ENCODE results near the gene TEX54. TPM values are rescaled to one million over a fixed set of nuclear protein-coding genes. Genes with fewer than 3 reads are reported as not detected.

The TEX54 gene
- total and polyA plus RNA-seq, 2 of the 13 experiments (the other 11 are each of a cell fraction or from before 2014, with no cell fraction given), result not detected

GRCh38 chr11:62839050-62839945, 6.7 kb upstream of the TEX54 start, which contains the start of gene WDR74 (continued):
- TF ChIP-seq ZBTB38 (CRISPR knock-in tag; IDR thresholded peaks at IDR 0.05) (peak; percentile 91), ZNF276 (CRISPR knock-in tag; IDR thresholded peaks at IDR 0.05; ENCODE audit: low read depth) (no peak; the same call in none of the 2 replicates), E2F2 (CRISPR knock-in tag; IDR thresholded peaks at IDR 0.05; ENCODE audit: borderline replicate concordance) (no peak), TGIF2 (CRISPR knock-in tag; IDR thresholded peaks at IDR 0.05) (peak; percentile 97), RFXAP (CRISPR knock-in tag; IDR thresholded peaks at IDR 0.05; ENCODE audit: borderline replicate concordance) (peak; percentile 89; the same call in 1 of the 2 replicates), ZNF207 (IDR thresholded peaks at IDR 0.05; ENCODE audit: borderline replicate concordance) (no peak), ZNF260 (CRISPR knock-in tag; IDR thresholded peaks at IDR 0.05; ENCODE audit: borderline replicate concordance, low read depth) (no peak), GFI1 (CRISPR knock-in tag; IDR thresholded peaks at IDR 0.05; ENCODE audit: borderline replicate concordance) (no peak), DPF2 (CRISPR knock-in tag; IDR thresholded peaks at IDR 0.05; ENCODE audit: borderline replicate concordance, low read depth) (no peak), ZNF737 (CRISPR knock-in tag; IDR thresholded peaks at IDR 0.05; ENCODE audit: borderline replicate concordance) (no peak), ZNF180 (CRISPR knock-in tag; IDR thresholded peaks at IDR 0.05; ENCODE audit: borderline replicate concordance, low read depth) (no peak), PRPF4 (IDR thresholded peaks at IDR 0.05; ENCODE audit: low read depth, low read length, poor library complexity, severe bottlenecking) (no peak), ZNF441 (CRISPR knock-in tag; IDR thresholded peaks at IDR 0.05; ENCODE audit: borderline replicate concordance) (no peak), DNMT1 (CRISPR knock-in tag; IDR thresholded peaks at IDR 0.05) (no peak), CHCHD3 (CRISPR knock-in tag; IDR thresholded peaks at IDR 0.05) (0 out of 2 replicates have a peak, but pooled peaks have one; percentile 62), MATR3 (CRISPR knock-in tag; IDR thresholded peaks at IDR 0.05) (no peak), SETDB1 (CRISPR knock-in tag; IDR thresholded peaks at IDR 0.05; ENCODE audit: borderline replicate concordance) (no peak), MYNN (CRISPR knock-in tag; IDR thresholded peaks at IDR 0.05; ENCODE audit: low read depth) (peak; percentile 58; the same call in 1 of the 2 replicates), ZNF883 (CRISPR knock-in tag; IDR thresholded peaks at IDR 0.05; ENCODE audit: not compliant biosample characterization) (no peak), ATRX (CRISPR knock-in tag; IDR thresholded peaks at IDR 0.05; ENCODE audit: borderline replicate concordance) (no peak), PHF20 (CRISPR knock-in tag; IDR thresholded peaks at IDR 0.05) (peak; percentile 96), ZNF691 (CRISPR knock-in tag; IDR thresholded peaks at IDR 0.05; ENCODE audit: borderline replicate concordance, low read depth) (0 out of 2 replicates have a peak, but pooled peaks have one; percentile 65), ZNF713 (CRISPR knock-in tag; IDR thresholded peaks at IDR 0.05) (0 out of 2 replicates have a peak, but pooled peaks have one; percentile 57), ZFP36L1 (CRISPR knock-in tag; IDR thresholded peaks at IDR 0.05) (peak; percentile 58; the same call in 1 of the 2 replicates), ZNF577 (CRISPR knock-in tag; IDR thresholded peaks at IDR 0.05; ENCODE audit: borderline replicate concordance, low read depth) (no peak)
